ENCODE measurements around the gene OR2M3.
"Not testable (repeated sequence)": the region's sequence is repeated elsewhere in the genome, so short reads cannot be mapped to it uniquely, and the experiment has no call there.

Gene OR2M3

GRCh38 chr1:248196965-248197364 lies at the start of gene OR2M3:
Gene OR2M3 (plus strand): TSS chr1:248197265. CDS start chr1:248203068, 5,803 bp downstream.
- no peak for DNase-seq (ENCODE audit: low read depth in 4 of 4, low spot score in 1 of 4)

- no peak for DNase-seq (ENCODE audit: low read depth in 4 of 4, low spot score in 1 of 4)
Observed at GRCh38 chr1:248152056-248152827, 44.8 kb upstream of the OR2M3 start.

GRCh38 chr1:248155927-248156326 lies 41.1 kb upstream of the OR2M3 start:
- no peak for DNase-seq (ENCODE audit: low read depth in 4 of 4, low spot score in 1 of 4)

GRCh38 chr1:248158758-248159157 lies 38.3 kb upstream of the OR2M3 start:
- DNase-seq (ENCODE audit: low read depth in 4 of 4, low spot score in 1 of 4), result no peak

GRCh38 chr1:248164031-248164430 lies 33.0 kb upstream of the OR2M3 start:
- DNase-seq (ENCODE audit: low read depth in 4 of 4, low spot score in 1 of 4), result no peak

- no peak for DNase-seq (ENCODE audit: low read depth in 4 of 4, low spot score in 1 of 4)
Observed at GRCh38 chr1:248165186-248165585, 31.9 kb upstream of the OR2M3 start.

- no peak for DNase-seq (ENCODE audit: low read depth in 4 of 4, low spot score in 1 of 4)
Observed at GRCh38 chr1:248174521-248174920, 22.5 kb upstream of the OR2M3 start, which contains the start of gene OR2M2. Gene OR2M2 (plus strand): TSS chr1:248174821. CDS start chr1:248179986, 5,165 bp downstream.

- no peak for DNase-seq (ENCODE audit: low read depth in 4 of 4, low spot score in 1 of 4)
Observed at GRCh38 chr1:248183996-248184395, 13.1 kb upstream of the OR2M3 start.

- no peak for DNase-seq (ENCODE audit: low read depth in 4 of 4, low spot score in 1 of 4)
Observed at GRCh38 chr1:248187363-248187762, 9.7 kb upstream of the OR2M3 start.

- no peak for DNase-seq (ENCODE audit: low read depth in 4 of 4, low spot score in 1 of 4)
Observed at GRCh38 chr1:248189026-248189425, 8.0 kb upstream of the OR2M3 start.

- no peak for DNase-seq (ENCODE audit: low read depth in 4 of 4, low spot score in 1 of 4)
Observed at GRCh38 chr1:248194117-248194516, 2.9 kb upstream of the OR2M3 start.

- no peak for DNase-seq (ENCODE audit: low read depth in 4 of 4, low spot score in 1 of 4)
Observed at GRCh38 chr1:248215880-248216279, 18.8 kb downstream of the OR2M3 start.

GRCh38 chr1:248225537-248225936 lies 28.5 kb downstream of the OR2M3 start:
- no peak for DNase-seq (ENCODE audit: low read depth in 4 of 4, low spot score in 1 of 4)

- no peak for DNase-seq (ENCODE audit: low read depth in 4 of 4, low spot score in 1 of 4)
Observed at GRCh38 chr1:248229360-248229908, 32.4 kb downstream of the OR2M3 start.

- DNase-seq (ENCODE audit: low read depth in 4 of 4, low spot score in 1 of 4), result no peak
Observed at GRCh38 chr1:248231117-248231516, 34.1 kb downstream of the OR2M3 start, which contains the start of gene OR2M4. Gene OR2M4 (plus strand): TSS chr1:248231417. CDS start chr1:248238929, 7,512 bp downstream.

- no peak for DNase-seq (ENCODE audit: low read depth in 4 of 4, low spot score in 1 of 4)
Observed at GRCh38 chr1:248239478-248239877, 42.4 kb downstream of the OR2M3 start.

GRCh38 chr1:248243204-248243603 lies 46.1 kb downstream of the OR2M3 start:
- peak in 2 of 4 experiments; percentile 1 for DNase-seq (ENCODE audit: low read depth in 4 of 4, low spot score in 1 of 4)

- DNase-seq (ENCODE audit: low read depth in 4 of 4, low spot score in 1 of 4), result not testable (repeated sequence)
Observed at GRCh38 chr1:248259309-248259708, 62.2 kb downstream of the OR2M3 start.

Data from stimulated activated CD4-positive, alpha-beta T cell treated with anti-CD3 and anti-CD28 coated beads, Interleukin-1b, Interleukin-23, amount 100 ng/mL, for 24 hours (primary cell).